Loucy (cell line): Measurements from ENCODE around the gene ATP13A3.

Experiments used
- EZH2phosphoT487 ChIP-seq: fragments of 200-600 bp; IDR thresholded peaks from 2 replicates; pipeline ENCODE4 v1.6.1; 2018; ENCODE audit warnings: antibody characterized with exemption, mild to moderate bottlenecking, moderate library complexity, borderline replicate concordance
- TF ChIP-seq, protein P1 (sequence below): fragments of 200-600 bp; sonication (generic); conservative IDR thresholded peaks from 2 replicates; pipeline ENCODE4 v1.5.1; 2014; ENCODE audit warnings: mild to moderate bottlenecking, antibody characterized with exemption, low read length

DNA sequence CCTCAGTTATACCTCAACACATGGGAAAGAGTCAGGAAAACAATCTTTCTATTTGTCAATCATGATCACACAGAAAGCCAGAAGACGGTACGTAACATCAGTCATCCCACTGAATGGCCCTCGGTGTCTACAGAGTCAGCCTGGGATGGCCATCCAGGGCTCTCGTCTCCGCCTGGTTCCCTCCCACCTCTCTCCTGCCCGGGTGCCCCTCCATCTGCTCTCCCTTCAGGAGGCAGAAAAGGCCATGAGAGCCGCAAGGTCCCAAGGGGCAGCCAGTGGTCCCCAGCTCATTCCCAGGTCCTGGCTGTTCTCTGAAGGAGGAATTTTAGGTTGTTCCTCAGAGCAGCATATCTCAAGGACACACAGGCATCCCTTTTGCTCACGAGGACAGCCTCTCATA is 112.9 kb downstream of the ATP13A3 start:
- TF ChIP-seq, protein P1, sequence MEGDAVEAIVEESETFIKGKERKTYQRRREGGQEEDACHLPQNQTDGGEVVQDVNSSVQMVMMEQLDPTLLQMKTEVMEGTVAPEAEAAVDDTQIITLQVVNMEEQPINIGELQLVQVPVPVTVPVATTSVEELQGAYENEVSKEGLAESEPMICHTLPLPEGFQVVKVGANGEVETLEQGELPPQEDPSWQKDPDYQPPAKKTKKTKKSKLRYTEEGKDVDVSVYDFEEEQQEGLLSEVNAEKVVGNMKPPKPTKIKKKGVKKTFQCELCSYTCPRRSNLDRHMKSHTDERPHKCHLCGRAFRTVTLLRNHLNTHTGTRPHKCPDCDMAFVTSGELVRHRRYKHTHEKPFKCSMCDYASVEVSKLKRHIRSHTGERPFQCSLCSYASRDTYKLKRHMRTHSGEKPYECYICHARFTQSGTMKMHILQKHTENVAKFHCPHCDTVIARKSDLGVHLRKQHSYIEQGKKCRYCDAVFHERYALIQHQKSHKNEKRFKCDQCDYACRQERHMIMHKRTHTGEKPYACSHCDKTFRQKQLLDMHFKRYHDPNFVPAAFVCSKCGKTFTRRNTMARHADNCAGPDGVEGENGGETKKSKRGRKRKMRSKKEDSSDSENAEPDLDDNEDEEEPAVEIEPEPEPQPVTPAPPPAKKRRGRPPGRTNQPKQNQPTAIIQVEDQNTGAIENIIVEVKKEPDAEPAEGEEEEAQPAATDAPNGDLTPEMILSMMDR: no peak
- no peak for TF ChIP-seq EZH2phosphoT487
